CD4-positive, alpha-beta T cell (primary cell): ENCODE data around the gene PAX6. TPM values are rescaled to one million over a fixed set of nuclear protein-coding genes. Genes with fewer than 3 reads are reported as not detected.

ENCODE experiments used
- ATAC-seq: fragments of 200-7000 bp; cut with Tn5 transposase; one replicate; pipeline ENCODE4 v1.10.0; 2022; ENCODE audit warnings: mild to moderate bottlenecking; ENCODE audit not compliant: poor library complexity
- CTCF ChIA-PET: fragments of 350-600 bp; sonication (Branson Sonifier 250); formaldehyde crosslinking; loops from one replicate; lab custom pipeline; 2021; ENCODE audit warnings: antibody characterized with exemption, inconsistent platforms; lab: Charles Lee
- POLR2A ChIA-PET: fragments of 350-600 bp; sonication (Branson Sonifier 250); formaldehyde crosslinking; loops from one replicate; lab custom pipeline; 2021; ENCODE audit warnings: antibody characterized with exemption, inconsistent platforms; lab: Charles Lee
- DNase-seq, 14 experiments: peaks; one replicate each; pipeline ENCODE4 v3.0.0-alpha.2; 2013 to 2020; ENCODE audit warnings: mixed read lengths in 2 of 14
- H3K27ac ChIP-seq, 2 donors: one replicate each; pipeline versions ENCODE4 v1.5.1 to v1.7.0; 2013; ENCODE audit warnings: low read length in 2 of 2, low read depth in 1 of 2, mild to moderate bottlenecking in 1 of 2
- H3K27me3 ChIP-seq, 2 experiments: 1 replicate in 1 of 2; 2 replicates in 1 of 2; pipeline versions ENCODE4 v1.6.1 to v1.7.0; 2013; ENCODE audit warnings: low read length in 2 of 2, control low read depth in 1 of 2, mild to moderate bottlenecking in 1 of 2, moderate library complexity in 1 of 2; ENCODE audit not compliant: insufficient read depth in 2 of 2, control insufficient read depth in 1 of 2
- H3K36me3 ChIP-seq: one replicate; pipeline ENCODE4 v1.6.1; 2013; ENCODE audit warnings: low read length, control low read depth; ENCODE audit not compliant: insufficient read depth
- H3K4me1 ChIP-seq: one replicate; pipeline ENCODE4 v1.6.1; 2013; ENCODE audit warnings: low read length, control low read depth; ENCODE audit not compliant: insufficient read depth
- H3K4me3 ChIP-seq: one replicate; pipeline ENCODE4 v1.5.1; 2013; ENCODE audit warnings: mild to moderate bottlenecking, low read length, moderate library complexity
- H3K9me3 ChIP-seq, 2 experiments: 1 replicate in 1 of 2; 2 replicates in 1 of 2; pipeline versions ENCODE4 v1.6.1 to v1.7.0; 2013; ENCODE audit warnings: low read length in 2 of 2, mild to moderate bottlenecking in 2 of 2, control low read depth in 1 of 2, moderate library complexity in 1 of 2; ENCODE audit not compliant: control insufficient read depth in 1 of 2, insufficient read depth in 1 of 2
- H3K27ac Mint-ChIP-seq: one replicate; pipeline ENCODE4 v1.8.0; 2020; ENCODE audit warnings: mixed read lengths
- H3K27me3 Mint-ChIP-seq: one replicate; pipeline ENCODE4 v1.8.0; 2021; ENCODE audit warnings: mixed read lengths
- H3K36me3 Mint-ChIP-seq: one replicate; pipeline ENCODE4 v1.8.0; 2021; ENCODE audit warnings: low read depth, mixed read lengths
- H3K4me1 Mint-ChIP-seq: one replicate; pipeline ENCODE4 v1.8.0; 2021; ENCODE audit warnings: low read depth, mixed read lengths
- H3K4me3 Mint-ChIP-seq: one replicate; pipeline ENCODE4 v1.8.0; 2020; ENCODE audit warnings: mild to moderate bottlenecking, mixed read lengths
- H3K9me3 Mint-ChIP-seq: one replicate; pipeline ENCODE4 v1.8.0; 2020; ENCODE audit warnings: mixed read lengths
- CTCF ChIP-seq: fragments of 200-600 bp; IDR thresholded peaks from one replicate; pipeline ENCODE4 v1.8.0; 2022; ENCODE audit warnings: antibody characterized with exemption, mild to moderate bottlenecking
- intact Hi-C, 2 experiments: fragments of 100-400 bp; cut with DNase I in 1 of 2; cut with micrococcal nuclease in 1 of 2; formaldehyde crosslinking; loops; one replicate each; pipeline versions ENCODE4 v1.15.1 to v1.9.0; 2023 to 2025; cut with DNase I, micrococcal nuclease
- total RNA-seq, 174 experiments: library from RNA in 2 of 174; stranded (reverse) in 2 of 174; gene quantifications; one replicate each; pipeline ENCODE4 v1.2.3 and lab custom pipeline; 2021 to 2026

Gene PAX6
- total RNA-seq, 2 experiments from 2014 or later: not detected

GRCh38 chr11:31818874-31819331 is 7.8 kb upstream of the PAX6 start:
- H3K27me3 ChIP-seq: peaks cover 87 to 97% of the 10 kb centered on the region in 2 experiments
- H3K36me3 ChIP-seq: no peaks in the 10 kb centered on the region
- peaks cover 50% of the 10 kb centered on the region for H3K4me1 ChIP-seq
- CTCF ChIA-PET: no interaction called here
- POLR2A ChIA-PET: no interaction called here
- Mint-ChIP-seq H3K9me3 (no peaks in the 10 kb centered on the region), H3K4me1 (peaks cover 21% of the 10 kb centered on the region), H3K4me3 (no peak overlapping the region), H3K27me3 (peaks cover 83% of the 10 kb centered on the region), H3K27ac (no peak overlapping the region), H3K36me3 (no peaks in the 10 kb centered on the region)
- DNase-seq: no peak
- intact Hi-C loops: no loop called here
- ATAC-seq: no peak
- peaks cover 9 to 69% of the 10 kb centered on the region in 2 experiments for H3K9me3 ChIP-seq
- no peak overlapping the region for H3K4me3 ChIP-seq
- TF ChIP-seq CTCF: no peak
- no peak overlapping the region for H3K27ac ChIP-seq

- intact Hi-C loops: no loop called here
- CTCF ChIA-PET: no interaction called here
- H3K4me3 Mint-ChIP-seq: peak overlapping the region; percentile 34
Measured at GRCh38 chr11:31818425-31818755, 7.3 kb upstream of the PAX6 start.

DNA sequence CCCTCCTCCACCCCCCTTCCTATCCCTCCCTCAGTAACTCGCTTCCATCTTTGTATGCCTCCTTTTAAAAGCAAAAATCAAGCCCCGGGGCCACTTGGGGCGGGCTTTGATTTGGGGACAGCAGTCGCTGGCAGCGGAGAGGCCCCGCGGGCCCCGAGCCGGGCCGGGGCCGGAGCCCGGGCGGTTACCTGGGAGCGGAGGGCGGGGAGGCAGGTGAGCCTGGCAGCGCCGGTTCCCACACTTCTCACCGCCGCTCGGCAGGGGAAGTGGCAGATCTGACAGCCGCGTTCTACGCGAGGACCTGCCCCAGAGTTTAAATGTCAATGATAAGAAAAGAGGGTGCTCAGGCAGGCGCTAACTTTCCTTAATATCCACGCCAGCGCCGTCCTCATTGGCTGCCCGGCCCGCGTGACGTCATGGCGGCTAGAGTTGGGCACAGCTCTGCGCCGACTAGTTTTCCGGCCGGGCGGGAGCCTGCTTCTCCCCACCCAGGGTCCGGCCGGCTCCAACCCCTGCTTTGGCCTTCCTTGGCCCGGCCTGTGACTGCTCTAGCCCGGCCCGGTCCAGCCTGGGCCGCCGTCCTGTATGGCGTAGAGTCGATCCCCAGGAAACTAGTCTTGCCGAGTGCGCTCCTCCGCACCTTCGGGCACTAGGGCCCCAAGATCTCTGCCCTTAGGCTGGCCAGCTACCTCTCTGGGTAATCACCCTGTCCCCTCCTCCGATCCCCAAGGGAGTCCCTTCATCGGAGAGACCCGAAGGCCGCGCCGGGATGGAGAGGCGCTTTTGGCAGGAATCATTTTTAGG is 6.7 kb upstream of the PAX6 start:
- Mint-ChIP-seq H3K27me3 (peaks cover 80% of the 10 kb centered on the region), H3K4me1 (peaks cover 27% of the 10 kb centered on the region), H3K27ac (no peak overlapping the region), H3K4me3 (peak overlapping the region; percentile 68), H3K36me3 (no peaks in the 10 kb centered on the region), H3K9me3 (no peaks in the 10 kb centered on the region)
- Histone ChIP-seq H3K9me3 (peaks cover 7 to 67% of the 10 kb centered on the region in 2 experiments), H3K4me3 (peak overlapping the region; percentile 26), H3K4me1 (peaks cover 61% of the 10 kb centered on the region), H3K27me3 (peaks cover 87 to 96% of the 10 kb centered on the region in 2 experiments), H3K36me3 (no peaks in the 10 kb centered on the region), H3K27ac (no peak overlapping the region)
- CTCF ChIA-PET: no interaction called here
- DNase-seq: no peak
- intact Hi-C loops: no loop called here
- POLR2A ChIA-PET: no interaction called here
- ATAC-seq: no peak
- TF ChIP-seq CTCF: no peak

More at GRCh38 chr11:31818425-31818755, 7.3 kb upstream of the PAX6 start:
- peaks cover 83% of the 10 kb centered on the region for H3K27me3 Mint-ChIP-seq
- ATAC-seq: no peak
- Histone ChIP-seq H3K4me1 (peaks cover 55% of the 10 kb centered on the region), H3K4me3 (no peak overlapping the region), H3K9me3 (peaks cover 7 to 68% of the 10 kb centered on the region in 2 experiments), H3K27me3 (peaks cover 87 to 97% of the 10 kb centered on the region in 2 experiments), H3K36me3 (no peaks in the 10 kb centered on the region), H3K27ac (no peak overlapping the region)
- H3K36me3 Mint-ChIP-seq: no peaks in the 10 kb centered on the region
- DNase-seq: no peak
- no peak for TF ChIP-seq CTCF
- POLR2A ChIA-PET: no interaction called here
- peaks cover 25% of the 10 kb centered on the region for H3K4me1 Mint-ChIP-seq
- no peaks in the 10 kb centered on the region for H3K9me3 Mint-ChIP-seq
- no peak overlapping the region for H3K27ac Mint-ChIP-seq
